T-helper 2 cell (primary cell): ENCODE measurements around the gene SHROOM2.

Experiments
- DNase-seq, 5 experiments: peaks; one replicate each; pipeline versions ENCODE4 v3.0.0 to v3.0.0-alpha.2; 2012 to 2022

SHROOM2 gene

DNA sequence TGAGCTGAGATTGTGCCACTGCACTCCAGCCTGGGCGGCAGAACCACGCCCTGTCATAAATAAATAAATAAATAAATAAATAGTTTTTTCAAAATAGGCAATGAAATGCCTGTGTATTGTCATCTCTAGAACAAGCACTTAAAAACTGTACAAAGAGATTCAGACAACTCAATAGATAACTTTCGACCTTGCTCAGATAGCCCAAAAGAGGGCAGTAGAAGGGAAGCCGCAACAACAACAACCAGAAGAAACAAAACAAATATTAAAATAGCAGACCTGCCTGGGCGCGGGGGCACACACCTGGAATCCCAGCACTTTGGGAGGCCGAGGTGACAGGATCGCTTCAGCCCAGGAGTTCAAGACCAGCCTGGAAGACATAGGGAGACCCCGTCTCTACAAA lies 171.5 kb downstream of the SHROOM2 start:
- no peak for DNase-seq

DNA sequence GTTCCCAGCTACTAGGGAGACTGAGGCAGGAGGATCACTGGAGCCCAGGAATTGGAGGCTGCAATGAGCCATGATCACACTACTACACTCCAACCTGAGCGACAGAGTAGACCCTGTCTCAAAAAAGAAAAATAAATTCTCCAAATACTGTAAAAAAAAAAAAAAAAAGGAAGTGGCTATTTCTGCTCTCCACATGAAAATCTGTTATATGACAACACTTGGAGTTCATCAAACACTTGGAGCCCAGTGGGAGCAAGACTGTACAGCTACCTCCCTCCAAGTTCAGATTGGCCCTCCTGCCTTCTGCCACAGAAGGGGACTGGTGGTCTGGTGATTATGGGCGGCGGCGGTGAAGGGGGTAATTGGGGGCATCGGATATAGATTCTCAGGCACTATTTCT lies 172.0 kb downstream of the SHROOM2 start:
- DNase-seq, result no peak

DNA sequence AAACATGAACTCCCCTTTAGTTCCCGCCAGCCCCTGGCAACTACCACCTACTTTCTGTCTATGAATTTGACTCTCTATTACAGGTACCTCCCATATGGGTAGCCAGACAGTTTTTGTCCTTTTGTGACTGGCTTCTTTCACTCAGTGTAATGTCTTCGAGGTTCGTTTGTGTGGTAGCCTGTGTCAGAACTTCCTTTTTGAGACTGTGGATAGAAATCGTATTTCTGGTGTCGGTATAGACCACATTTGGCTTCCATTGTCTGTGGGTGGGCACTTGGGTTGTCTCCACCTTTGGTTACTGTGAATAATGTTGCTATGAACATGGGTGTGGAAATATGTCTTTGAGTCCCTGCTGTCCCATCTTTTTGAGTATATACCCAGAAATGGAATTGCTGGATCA lies 175.5 kb downstream of the SHROOM2 start:
- no peak for DNase-seq

DNA sequence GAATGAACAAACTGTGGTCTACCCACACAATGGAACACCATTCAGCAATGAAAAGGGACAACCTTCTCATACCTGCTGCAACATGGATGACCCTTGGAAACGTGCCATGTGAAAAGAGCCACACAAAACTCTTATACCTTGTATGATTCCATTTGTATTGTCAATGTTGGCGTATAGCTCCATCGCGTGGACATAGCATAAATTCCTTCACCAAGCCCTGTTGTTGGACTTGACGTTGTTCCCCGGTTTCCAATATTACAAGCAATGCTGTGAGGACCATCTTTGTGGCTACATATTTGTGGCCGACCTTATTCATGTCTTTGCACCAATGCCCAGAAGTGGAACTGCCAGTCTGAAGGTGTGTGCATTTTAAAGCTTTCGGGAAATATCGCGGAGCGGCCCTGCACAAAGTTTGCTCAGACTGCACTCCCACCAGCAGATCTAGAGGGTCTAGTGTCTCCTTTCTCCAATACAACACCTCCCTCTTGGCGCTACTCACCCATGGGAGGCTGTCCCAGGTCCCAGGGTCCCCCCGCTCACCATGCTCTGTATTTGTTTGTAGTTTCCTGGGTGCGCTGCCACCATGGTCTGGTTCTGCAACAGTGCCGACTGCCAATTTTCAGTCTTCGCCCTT lies 180.7 kb downstream of the SHROOM2 start, which contains the start of gene CLDN34:
TSS of gene CLDN34 (plus strand) at position 584 of the 634 bp plus-strand sequence. CDS start at position 584, 0 bp downstream.
- DNase-seq, result no peak

DNA sequence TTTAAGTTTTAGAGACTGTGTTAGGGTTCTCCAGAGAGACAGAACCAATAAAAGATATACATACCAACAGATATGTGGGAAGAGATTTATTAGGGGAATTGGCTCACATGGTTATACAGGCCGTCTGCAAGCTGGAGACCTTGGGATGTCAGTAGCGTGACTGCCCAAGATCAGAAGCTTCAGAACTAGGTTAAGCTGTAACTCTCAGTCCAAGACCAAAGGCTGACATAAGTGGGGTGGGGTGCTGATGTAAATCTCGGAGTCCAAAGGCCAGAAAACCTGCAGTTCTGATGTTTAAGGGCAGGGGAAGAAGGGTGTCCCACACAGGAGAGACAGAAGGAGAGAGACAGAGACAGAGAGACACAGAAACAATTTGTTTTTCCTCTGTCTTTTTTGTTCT lies 191.4 kb downstream of the SHROOM2 start:
- no peak for DNase-seq

DNA sequence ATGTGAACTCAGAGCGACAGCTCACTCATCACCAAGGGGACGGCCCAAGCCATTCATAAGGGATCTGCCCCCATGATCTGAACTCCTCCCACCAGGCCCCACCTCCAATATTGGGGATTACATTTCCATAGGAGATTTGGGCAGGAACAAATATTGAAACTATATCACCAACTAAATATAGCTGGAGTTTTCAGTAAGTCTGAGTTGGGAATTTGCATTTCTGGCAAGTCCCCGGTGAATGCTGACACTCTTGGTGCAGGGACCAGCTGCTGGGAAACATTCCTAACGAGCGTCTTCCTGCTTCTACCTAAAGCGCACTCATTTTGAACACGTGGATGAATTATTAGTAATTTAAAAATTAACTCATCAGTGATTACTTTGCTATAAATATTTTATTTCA lies 194.2 kb downstream of the SHROOM2 start:
- no peak for DNase-seq

DNA sequence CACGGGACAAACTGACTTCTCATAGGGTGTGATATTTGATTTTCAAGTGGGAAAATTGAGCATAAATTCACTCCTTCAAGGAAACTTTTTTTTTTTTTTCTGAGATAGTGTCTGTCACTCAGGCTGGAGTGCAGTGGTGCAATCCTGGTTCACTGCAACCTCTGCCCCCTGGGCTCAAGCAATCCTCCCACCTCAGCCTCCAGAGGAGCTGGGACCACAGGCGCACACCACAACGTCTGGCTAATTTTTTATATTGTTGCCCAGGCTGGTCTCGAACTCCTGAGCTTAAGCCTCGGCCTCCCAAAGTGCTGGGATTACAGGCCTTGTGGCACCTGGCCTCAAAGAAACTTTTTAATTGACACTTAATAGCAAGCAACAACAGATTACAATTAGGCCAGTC lies 194.7 kb downstream of the SHROOM2 start:
- no peak for DNase-seq

DNA sequence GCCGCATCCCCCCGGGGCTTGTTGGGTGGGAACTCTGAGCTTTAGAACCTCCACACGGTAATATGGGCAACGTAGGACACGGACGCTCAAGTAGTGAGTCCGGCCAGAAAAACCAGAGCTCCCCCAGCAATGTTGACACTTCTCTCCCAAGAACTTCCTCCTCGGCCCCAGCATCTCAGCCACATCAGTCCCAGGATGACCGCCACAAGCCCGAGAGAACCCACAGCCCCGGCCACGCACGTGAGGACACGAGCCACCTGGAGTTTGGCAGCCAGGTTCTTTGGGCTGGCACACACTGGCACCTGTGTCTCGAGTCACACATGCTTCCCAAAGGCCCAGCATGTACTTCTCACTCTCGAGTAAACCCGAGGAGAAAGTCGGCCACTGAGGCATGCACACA lies 197.2 kb downstream of the SHROOM2 start:
- DNase-seq, result no peak

DNA sequence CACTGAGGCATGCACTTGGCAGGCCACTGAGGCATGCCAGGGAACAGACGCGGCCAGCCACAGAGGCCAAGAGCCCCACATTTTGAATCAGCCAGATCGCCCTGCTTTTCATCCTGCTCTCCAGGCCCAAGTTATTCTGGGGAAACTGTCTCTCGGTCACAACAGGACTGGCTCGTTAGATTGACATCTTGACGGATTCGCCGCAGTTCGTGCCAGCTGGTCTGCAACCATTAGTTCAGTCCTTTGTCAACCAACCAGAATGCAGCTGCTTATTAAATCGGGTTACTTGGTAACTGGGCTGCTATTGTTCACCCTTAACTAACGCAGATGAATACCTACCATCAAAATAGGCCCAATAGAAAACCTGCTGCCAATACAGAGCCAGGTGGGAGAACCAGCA lies 197.6 kb downstream of the SHROOM2 start:
- DNase-seq, result no peak

DNA sequence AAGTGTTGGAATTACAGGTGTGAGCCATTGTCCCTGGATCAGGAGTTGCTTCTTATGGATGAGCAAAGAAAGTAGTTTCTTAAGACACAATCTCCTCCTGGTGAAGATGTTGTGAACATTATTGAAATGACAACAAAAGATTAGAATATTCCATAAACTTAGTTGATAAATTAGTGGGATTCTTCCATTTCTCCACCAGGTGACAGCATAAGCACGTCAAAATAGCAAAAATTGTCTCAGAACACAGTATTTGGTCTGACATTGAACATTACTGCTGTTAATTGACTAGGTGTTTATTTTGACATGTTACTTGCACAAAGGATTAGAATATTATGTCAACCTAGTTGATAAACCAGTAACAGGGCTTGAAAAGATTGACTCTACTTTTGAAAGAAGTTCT lies 202.5 kb downstream of the SHROOM2 start:
- DNase-seq, result no peak

DNA sequence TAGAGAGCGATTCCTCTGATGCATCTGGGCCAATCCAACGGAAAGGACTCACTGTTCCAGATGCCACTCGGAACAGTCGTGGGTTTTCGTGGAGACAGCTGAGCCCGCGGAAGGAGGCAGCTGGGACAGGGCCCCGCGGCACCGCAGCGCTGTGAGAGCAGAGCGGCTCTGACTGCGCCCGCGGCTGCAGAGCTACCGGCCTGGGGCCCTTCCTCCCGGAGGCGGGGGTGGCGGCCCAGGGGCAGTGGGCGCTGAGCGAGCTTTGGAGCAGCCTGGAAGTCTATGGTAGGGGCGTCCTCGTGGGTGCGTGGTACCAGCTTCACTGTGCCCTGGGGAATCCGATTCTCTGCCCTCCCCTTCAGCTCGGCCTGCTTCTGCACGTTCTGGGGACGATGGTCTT lies 205.8 kb downstream of the SHROOM2 start:
- DNase-seq, result no peak

DNA sequence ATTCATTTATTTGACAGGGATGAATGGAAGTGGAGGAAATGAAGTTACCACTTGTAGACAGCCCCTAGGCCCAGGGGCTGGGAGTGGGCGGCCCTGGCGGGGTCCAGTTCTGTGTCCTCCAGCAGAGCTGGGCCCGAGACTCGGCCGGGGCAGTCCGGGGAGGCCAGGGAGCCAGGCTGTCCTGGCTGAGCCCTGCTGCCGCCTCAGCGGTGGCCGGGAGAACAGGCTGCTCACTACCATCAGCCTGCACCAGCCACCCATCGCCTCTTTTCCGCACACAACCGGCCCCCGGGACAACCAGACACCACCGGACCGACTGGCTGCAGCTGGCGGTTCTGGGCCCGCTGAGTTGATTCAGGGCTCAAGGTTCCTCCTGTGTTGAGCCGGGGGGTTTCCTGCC lies 206.5 kb downstream of the SHROOM2 start:
- DNase-seq, result no peak

DNA sequence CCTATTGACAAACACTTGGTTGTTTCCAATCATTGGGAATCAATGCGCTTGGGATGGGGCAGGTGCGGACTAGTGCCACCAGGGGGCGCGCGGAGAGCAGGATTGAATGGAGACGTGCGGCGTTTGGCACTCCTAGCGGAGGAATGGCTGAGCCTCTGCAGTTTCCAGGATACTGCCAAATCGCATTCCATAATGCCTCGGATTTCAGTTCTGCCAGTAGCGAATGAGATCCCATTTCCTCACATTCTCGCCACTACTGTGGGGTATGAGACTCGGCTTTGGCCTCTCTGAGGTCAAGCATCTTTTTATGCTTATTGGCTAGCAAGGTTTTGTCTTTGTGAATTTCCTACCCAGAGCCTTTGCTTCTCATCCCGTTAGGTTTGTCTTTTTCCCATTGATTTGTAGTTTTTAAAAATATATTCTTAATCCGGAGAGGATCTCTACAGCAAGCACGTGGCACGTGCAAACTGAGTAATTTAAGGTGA lies 209.7 kb downstream of the SHROOM2 start:
- DNase-seq, result peak; percentile 54 to 73 (median 60)

DNA sequence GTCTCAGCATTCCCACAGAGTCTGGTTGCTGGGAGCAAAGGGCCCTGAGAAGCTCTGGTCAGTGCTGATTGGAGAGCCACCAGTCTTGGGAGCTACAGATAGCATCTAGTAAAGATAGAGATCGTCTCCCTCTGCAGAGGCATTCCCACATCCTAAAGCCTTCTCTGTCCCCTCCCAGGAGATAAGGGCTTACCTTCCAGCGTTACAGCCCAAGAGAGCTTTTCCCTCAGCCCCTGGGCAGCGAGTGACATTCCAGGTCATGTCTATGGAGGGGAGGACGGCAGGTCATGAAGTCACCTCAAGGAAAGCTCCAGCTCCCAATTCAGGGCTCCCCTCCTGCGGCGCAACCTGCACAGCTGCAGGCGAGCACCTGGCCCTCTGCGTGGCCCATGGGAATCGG lies 210.8 kb downstream of the SHROOM2 start:
- DNase-seq, result no peak

DNA sequence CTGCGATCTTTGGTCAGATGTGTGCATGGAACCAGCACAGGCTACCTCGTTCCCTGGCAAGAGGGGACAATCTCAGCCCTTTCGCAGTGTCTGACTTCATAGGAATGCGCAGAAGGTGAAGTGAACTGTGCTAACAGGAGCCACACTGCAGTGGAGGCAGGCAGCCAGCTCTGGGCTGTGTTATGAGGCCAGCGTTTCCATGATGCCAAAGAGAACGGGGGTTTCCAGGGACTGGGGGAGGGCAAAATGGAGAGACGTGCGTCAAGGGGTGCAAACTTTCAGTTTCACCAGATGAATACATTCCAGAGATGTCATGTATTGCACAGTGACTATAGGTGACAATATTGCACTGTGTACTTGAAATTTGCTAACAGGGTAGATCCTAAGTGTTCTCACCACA lies 211.3 kb downstream of the SHROOM2 start:
- peak in 2 of 5 experiments; percentile 56 to 77 for DNase-seq
